SKM-1 treated with dmso at 0.1 percent for 144 hours (cell line): Measurements from ENCODE around the gene TNFRSF8.

ENCODE experiments used
- DNase-seq: peaks from one replicate; lab custom pipeline; 2025; ENCODE audit not compliant: unreplicated experiment; lab: John Stamatoyannopoulos, UW

Gene TNFRSF8

DNA sequence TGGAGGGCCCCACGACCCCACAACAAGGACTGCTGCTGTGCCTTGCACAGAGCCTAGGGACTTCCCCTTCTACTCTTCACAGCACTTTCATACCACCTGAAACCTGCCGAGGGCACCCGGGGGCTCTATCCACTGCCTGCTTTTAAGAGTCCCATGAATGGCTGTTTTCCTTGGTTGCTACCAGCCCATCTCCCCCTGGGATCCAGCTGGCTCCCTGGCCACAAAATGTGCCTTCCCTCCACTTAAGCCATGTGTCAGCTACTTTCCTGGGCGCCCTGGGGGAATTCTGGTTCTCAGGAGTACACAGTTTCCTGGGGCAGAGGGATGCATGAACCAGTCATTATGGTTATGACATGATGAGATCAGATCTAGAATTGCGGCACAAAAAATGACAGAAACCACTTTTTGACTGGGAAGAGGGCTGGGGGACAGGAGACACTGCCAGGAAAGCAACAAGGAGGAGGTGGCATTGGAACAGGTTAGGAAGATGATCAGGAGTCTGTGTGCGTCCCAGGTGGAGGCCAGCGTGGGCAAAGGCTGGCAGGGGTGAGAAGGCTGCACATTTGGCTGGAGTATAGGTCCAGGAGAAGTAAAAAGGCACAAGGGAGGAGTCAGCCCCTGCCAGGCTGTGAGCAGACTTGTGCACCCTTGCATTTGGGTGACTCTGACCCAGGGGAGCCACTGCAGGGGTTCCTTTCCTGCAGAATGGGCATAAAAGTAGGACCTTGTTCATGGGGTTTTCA lies 3.2 kb upstream of the TNFRSF8 start:
- DNase-seq: no peak

DNA sequence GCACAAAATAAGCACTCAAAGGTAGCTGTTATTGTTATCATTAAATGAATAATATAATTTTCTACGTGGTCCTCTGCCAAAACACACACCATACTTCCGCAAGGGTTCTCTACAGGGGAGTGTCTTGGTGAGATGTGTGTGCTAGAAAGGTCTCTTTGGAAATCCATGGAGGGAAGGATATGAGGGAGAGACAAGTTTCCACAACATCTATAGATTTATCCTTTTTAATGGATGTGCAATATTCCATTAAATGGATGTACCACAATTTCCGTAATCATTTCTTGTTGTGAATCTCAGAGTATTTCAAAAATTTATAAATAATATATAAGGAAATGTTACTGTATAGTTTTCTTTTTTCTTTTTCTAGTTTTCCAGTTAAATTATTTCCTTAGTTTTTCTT lies 2.6 kb upstream of the TNFRSF8 start:
- no peak for DNase-seq

DNA sequence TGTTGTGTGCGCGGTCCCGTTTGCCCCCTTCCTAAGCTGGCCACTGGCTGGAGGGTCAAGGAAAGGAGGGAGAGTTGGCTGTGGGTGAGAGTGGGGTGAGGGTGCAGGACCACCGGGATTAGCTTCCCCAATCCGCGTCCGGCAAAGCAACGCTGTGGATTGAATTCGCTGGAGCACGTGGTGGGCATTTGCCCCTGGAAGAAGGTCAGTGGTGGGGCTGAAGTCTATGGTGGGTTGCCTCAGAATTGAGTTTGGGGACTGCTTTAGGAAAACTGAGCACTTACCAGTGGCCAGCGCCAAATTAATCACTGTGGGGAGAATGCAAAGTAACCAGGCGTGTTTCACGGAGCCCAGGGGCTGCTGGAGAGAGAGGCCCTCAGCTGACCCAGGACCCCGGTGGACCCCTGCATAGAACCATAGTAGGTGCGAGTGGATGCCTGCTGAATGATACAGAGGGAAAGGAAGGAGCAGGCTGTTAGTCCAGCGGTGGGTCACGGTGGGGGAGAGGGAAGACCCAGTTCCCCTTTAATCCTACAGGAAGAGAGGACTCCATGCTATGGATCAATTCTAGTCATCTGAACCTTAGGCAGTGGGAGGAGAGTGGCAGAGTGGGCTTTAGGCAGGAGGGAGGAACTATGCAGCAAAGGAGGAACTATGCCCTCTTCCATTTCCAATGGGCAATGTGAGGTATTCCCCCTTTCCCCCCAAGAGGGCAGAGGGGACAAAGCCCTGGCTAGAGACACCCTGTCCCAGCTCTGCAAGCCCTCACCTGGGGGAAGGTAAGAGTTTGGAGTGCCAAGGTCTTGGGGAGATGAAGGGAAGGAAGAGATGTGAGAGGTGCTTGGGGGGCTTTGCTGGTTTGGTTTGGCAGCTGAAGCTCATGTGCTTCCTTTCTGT lies 1.2 kb downstream of the TNFRSF8 start:
- DNase-seq: no peak

DNA sequence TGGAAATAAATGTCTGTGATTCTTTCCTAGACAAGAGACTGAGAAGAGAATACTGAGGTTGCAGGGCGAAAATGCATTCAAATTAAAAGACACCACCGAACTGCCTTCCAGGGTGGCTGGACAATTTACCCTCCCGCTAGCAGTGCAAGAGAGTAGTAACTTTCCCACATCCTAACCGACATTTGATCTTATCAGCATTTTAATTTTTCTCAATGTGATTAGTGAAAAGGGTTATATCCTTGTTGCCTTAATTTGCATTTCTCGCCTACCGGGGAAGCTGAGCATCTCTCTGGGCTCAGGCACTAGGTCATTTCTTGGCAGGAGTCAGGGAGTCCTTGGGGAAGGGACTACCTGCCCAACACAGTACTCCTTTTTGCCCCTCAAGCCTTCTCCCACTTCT lies 2.8 kb downstream of the TNFRSF8 start:
- no peak for DNase-seq

DNA sequence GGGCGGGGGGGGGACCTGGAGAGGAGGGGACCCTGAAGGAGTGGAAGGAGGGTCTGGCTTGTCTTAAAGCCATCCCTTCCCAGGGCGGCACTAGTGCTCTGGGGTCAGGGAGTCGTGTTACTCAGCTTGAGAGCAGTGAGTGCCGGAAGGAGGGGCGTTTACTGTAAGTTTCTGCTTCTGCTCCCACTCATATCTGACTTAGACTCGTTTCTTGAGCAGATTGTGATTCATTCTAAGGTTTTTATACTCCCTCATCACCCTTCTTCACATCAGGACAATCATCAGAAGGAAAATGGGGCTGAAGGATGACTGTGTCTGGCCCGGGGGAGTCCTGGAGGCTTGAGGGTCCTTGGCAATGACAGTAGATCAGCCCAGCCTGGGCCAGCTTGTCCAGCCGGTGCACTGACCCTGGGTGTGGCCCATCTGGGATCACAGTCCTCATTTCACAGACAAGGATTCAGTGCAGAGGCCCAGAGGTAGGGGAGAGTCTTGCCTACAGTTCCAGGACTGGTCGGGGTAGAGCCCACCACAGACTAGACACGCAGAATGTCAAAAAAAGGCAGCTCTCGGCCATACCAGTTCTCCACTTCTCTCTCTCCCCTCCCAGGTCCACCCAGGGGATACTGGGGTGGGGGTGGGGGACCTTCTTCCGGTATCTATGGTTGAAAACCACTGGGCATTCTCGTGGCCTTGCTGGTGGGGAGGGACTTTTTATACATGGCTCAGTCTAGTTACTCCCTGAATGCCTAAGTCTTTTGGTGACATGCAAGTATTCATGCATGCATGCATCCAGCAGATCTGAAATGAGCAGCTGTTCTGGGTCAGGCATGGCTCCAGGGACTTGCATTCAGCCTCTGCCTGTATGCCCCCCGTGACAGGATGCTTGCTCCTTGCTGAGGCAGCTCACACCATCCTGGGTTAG lies 5.1 kb downstream of the TNFRSF8 start:
- DNase-seq: no peak

DNA sequence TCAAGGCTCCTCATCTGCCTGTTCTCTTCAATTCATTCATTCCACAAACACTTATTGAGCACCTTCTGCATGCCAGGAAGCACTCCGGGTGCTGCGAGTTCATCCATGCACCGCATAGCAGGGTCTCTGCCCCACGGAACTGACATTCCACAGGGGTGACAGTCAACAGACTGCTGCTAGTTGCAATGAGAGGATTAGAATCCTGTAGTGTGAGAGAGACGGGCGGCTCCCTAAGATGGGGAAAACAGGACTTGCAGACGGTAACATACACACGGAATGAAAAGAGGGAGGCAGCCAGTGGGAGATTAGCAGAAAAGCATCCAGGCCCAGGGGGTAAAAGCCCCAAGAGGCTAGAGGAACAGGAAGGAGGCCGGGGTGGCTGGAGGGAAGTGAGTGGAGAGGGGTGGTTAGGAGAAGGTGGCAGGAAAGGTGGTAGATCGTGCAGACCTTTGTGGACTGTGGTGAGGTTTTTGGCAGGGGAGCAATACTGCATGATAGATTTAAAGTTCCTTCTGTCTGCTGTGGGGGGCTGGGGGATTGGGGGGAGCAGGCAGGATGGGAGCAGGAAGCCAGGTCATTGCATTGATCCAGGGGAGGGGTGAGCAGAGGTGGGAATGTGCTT lies 6.6 kb downstream of the TNFRSF8 start:
- DNase-seq: no peak

DNA sequence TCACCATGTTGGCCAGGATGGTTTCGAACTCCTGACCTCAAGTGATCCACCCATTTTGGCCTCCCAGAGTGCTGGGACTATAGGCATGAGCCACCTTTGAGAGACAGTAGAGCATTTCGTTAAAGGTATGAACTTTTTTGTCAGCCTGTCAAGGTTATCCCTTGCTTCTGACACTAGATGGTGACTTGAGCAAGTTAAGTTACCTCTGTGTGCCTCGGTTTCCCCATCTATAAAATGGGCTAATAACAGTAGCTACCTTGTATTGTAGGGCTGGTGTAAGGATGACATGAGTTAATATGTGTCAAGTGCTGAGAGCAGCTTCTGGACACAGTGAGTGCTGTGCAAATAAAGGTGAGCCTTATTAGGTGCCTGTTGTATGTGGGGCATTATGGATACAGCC lies 8.8 kb downstream of the TNFRSF8 start:
- DNase-seq: no peak

DNA sequence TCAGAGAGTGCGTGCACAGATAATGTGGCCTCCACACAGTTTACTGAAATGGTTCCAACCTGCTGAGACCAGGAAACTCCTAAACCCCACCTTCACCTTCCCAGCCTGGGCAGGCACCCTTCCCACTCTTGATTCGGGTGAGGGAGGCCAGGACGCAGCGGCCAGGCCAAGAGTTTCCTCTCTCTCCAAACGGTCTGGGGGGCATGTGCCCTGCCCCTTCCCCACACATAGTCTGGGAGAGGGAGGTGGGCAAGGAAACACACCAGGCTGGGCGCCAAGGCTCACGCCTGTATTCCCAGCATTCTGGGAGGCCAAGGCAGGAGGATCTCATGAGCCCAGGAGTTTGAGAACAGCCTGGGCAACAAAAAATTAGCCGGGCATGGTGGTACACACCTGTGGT lies 9.6 kb downstream of the TNFRSF8 start:
- no peak for DNase-seq

DNA sequence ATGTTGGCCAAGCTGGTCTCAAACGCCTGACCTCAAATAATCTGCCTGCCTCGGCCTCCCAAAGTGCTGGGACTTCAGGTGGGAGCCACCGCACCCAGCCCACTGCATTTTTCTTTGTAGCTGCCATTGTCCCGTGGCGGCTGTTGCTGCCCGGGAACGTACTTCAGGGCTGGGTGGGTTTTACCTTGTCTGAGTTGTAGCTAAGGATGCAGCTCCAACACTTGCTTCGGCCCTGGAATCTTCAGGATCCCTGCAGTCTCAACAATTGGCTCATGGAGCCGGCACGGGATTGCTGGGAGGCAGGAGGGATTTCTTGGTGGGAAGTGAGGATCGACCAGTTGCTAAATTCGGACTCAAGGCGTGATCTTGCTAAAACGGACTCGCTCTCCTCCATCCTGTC lies 10.7 kb downstream of the TNFRSF8 start:
- no peak for DNase-seq

DNA sequence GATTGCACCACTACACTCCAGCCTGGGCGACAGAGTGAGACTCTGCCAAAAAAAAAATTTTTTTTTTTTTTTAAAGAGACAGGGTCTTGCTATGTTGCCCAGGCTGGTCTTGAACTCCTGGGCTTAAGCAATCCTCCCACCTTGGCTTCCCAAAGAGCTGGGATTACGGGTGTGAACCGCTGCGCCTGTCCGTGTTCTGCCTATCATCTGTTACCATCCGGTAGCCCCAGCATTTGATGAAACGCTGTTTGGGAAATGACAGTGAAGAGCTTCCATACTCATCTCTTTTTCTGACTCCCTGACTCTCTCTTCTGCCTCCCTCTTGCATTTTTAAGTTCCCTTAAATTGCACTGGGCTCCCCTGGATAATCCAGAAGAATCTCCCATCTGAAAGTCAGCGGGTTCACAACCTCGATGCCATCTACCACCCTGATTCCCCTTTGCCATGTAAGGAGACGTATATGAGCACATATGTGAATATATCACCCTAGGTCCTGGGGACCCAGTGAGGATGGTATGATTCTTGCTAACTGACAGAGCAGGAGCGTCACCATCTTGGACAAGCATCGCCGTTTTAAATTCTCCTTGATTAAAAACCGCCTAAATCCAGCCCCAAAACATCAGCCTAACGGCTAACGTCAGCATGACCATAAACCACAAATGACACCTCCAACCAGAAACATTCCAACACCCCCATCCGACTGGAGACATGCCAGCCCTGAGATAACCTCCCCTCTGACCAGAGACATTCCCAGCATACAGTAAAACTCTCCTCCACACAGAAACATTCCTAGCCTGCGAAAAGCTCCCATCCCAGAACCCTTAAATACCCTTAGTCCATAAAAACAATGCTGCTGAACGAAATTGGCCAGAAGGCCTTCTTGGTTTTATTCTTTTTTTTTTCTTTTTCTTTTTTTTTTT lies 12.4 kb downstream of the TNFRSF8 start:
- no peak for DNase-seq

DNA sequence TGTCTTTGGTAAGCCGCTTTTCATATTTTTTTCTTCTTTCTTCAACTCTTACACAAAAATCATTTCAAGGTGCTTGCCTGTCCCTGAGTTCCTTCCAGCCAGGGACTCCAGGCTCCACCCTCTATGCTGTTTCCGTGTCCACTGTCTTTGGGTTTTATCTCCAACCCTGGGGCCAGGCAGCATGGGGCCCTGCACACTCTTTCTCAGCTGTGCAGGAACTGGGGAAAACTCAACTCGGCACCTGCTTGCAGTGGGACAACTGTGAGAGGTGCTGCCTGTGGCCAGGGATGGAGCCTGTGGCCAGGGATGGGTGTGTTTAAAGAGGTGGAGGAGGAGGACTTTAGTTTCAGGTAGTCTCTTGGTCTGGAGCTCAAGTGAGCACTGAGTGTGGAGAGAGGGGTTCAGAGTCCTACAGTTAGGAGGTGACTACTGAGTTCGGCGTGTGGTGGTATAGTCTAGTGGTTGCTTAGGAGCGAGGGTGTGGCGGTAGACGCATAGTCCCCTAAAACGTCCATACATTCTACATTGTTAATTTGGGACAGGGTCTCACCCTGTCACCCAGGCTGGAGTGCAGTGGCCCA lies 13.4 kb downstream of the TNFRSF8 start:
- no peak for DNase-seq

DNA sequence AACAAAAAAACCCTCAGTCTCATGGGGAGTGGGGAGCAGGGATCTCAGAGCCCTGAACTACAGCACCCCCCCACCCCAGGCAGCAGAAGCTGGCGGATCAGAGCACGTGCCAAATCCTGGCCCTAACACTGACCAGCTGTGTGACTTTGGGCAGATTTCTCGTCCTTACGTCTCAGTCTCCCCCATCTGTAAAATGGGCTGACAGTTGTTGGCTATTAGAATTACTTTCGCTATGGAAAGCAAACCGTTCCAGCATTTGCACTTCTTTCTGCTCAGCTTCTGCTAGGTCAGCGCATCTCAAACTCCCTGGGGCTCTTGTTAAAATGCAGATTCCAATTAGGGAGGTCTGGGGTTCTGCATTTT lies 15.5 kb downstream of the TNFRSF8 start:
- no peak for DNase-seq

DNA sequence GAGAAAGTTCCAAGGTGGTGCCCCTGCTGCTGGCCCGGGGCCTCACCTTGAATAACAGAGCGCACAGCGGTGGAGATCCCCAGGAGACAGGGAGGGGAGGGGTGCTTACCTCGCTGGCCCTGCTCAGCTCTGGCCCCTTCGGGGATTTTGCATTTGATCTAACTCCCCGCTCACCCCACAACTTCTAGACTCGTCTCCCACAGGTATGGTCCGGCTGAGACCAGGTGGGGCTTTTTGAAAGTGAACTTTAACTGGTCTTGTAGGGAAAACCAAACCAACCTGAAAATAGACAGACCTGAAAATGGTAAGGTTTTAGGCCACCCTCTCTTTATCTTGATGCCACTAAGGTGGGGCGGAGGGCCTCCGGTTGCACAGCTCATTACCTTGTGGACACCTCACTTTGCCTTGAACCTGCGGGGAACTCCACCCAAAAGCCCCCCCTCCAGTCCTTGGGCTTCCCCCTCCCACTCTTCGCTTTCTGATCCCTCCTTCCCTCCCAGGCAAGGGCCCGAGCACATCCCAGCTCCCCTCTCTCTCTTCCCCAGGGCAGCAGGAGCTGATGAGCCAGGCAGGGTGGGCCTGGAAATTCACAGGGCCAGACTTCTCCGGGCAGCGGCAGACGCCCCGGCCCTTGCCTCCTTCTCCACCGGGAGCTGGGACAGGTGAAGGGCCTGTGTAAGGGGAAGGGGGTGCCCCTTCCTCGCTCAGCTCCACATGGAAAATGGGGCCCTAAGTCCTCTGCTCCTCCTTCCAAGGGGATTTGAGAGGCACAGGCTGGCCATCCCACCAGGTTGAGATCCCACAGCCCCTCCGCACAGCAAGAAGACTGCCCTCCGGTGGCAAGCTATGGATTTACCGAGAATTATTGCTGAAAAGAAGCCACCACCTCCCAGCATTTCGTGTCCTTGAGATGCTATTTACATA lies 16.1 kb downstream of the TNFRSF8 start:
- peak; percentile 27 for DNase-seq

DNA sequence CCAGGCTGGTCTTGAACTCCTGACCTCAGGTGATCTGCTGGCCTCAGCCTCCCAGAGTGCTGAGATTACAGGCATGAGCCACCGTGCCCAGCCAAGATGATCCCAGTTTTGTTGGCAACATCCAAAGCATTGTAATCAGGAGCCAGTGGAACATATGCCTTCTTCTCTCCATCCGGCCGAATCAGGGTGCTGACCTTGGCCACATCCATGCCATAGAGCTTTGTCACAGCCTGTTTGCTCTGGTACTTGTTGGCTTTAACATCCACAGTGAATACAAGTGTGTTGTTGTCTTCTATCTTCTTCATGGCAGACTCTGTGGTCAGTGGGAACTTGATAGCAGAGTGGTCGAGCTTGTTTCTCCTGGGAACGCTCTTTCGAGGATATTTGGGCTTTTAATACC lies 17.1 kb downstream of the TNFRSF8 start:
- no peak for DNase-seq

DNA sequence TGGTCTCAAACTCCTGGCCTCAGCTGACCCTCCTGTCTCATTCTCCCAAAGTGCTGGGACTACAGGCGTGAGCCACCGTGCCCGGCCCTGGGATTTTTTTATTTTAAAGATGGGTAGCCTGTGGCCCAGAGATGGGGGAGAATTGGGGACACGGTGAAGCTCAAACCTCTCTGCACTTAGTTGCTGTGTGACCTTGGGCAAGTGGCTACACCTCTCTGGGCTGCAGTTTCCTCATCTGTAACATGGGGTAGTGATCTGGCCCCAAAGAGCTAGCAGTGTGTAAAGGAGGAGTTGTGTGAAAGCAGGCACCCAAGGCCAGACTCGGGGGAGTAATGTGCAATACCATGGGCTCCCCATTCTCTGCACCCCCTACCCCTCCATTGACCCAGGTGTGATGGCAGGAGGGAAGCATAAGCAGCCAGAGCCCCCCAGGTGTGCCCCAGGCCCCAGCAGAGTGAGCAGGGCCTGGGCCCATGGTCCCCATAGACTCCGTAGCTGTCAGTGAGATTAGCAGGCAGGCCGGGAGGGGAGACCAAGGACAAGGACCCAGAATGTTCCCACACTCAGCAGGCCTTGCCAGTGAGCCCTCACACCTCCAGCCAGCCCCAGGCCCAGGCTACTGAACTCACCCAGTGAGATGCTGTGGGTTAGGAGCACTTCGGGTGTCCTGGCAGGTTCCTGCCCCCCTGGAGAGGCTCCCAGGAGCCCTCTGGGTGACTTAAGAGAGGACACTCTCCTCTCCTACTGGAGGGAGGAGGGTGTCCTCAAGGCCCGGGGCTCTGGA lies 17.9 kb downstream of the TNFRSF8 start:
- DNase-seq: no peak

DNA sequence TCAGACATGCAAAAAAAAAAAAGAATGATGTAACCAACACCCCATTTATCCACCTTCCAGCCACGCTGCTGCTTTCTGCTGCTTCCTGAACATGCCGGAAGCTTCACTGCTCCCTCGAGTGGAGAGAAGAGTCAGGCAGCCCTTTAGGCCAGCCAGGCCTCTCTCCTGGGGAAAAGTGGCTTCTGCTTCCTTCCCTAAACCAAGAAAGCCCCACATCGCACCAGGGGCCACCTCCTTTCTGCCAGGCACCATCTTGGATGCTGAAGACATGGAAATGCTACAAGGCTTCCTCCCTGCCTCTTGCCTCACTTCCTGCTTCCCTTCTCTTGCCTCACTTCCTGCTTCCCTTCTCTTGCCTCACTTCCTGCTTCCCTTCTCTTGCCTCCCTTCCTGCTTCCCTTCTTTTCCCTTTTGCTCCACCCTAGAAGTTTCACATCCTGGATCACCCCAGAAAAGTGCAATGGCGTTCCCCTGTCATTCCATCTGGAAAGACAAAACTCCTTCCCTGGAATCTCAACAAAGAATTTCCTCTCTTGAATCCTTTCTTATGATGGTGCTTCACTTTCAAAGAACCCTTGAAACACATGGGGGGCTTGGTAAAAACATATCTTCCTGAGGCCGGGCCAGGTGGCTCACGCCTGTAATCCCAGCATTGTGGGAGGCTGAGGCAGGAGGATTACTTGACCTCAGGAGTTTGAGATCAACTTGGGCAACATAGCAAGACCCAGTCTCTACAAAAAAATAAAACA lies 18.7 kb downstream of the TNFRSF8 start:
- DNase-seq: peak; percentile 18

DNA sequence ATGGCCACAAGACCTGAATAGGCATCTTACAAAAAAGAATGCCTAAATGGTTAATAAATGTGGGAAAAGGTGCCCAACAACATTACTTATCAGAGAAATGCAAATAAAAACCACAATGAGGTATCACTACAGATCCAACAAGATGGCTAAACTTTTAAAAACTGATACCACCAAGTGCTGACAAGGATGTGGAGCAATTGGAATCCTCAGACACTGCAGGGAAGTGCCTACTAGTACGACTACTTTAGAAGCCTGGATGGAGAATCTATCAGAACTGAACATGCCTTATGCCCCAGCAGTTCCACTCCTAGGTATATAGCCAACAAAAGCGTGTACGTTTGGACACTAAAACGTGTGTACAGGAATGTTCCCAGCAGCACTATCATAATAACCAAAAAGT lies 19.9 kb downstream of the TNFRSF8 start:
- DNase-seq: no peak
